Upper lobe of left lung (tissue), 6 donors: Measurements from ENCODE around the gene NPL. TPM values are rescaled to one million over a fixed set of nuclear protein-coding genes. Genes with fewer than 3 reads are reported as not detected.

Experiments
- ATAC-seq, 2 donors: fragments of 200-7000 bp; cut with Tn5 transposase; one replicate each; pipeline ENCODE4 v1.9.1; 2022; ENCODE audit warnings: mild to moderate bottlenecking in 2 of 2, moderate library complexity in 2 of 2; ENCODE audit not compliant: low FRiP score in 2 of 2
- DNase-seq, 2 donors: peaks; one replicate each; pipeline ENCODE4 v3.0.0-alpha.2; 2019 to 2020
- H3K27ac ChIP-seq, 4 donors: fragments of 200-600 bp; sonication (generic); one replicate each; pipeline ENCODE4 v1.5.1; 2016 to 2019
- H3K27me3 ChIP-seq, 4 donors: fragments of 200-600 bp; sonication (generic); one replicate each; pipeline ENCODE4 v1.5.1; 2017 to 2019
- H3K36me3 ChIP-seq, 4 donors: fragments of 200-600 bp; sonication (generic); one replicate each; pipeline ENCODE4 v1.5.1; 2016 to 2019
- H3K4me1 ChIP-seq, 4 donors: fragments of 200-600 bp; sonication (generic); one replicate each; pipeline ENCODE4 v1.5.1; 2018 to 2019
- H3K4me3 ChIP-seq, 4 donors: fragments of 200-600 bp; sonication (generic); one replicate each; pipeline ENCODE4 v1.5.1; 2017 to 2019; ENCODE audit warnings: mild to moderate bottlenecking in 2 of 4, moderate library complexity in 1 of 4
- H3K9me3 ChIP-seq, 4 donors: fragments of 200-600 bp; sonication (generic); one replicate each; pipeline ENCODE4 v1.5.1; 2018 to 2019
- EP300 ChIP-seq, 4 donors: sonication (generic); formaldehyde crosslinking; IDR thresholded peaks; one replicate each; pipeline ENCODE4 v1.5.1; 2017; ENCODE audit warnings: antibody characterized with exemption in 4 of 4, control low read depth in 2 of 4
- POLR2A ChIP-seq, 4 donors: fragments of 450-650 bp; IDR thresholded peaks; one replicate each; pipeline ENCODE4 v1.5.1; 2016 to 2017; ENCODE audit warnings: antibody characterized with exemption in 4 of 4, mild to moderate bottlenecking in 2 of 4
- POLR2AphosphoS5 ChIP-seq, 2 donors: sonication (generic); formaldehyde crosslinking; IDR thresholded peaks; one replicate each; pipeline ENCODE4 v1.5.1; 2017; ENCODE audit warnings: antibody characterized with exemption in 2 of 2
- WGBS, 2 donors: methylation state at CpG; one replicate each; pipeline ENCODE4 v1.1.5; 2017 to 2018; 5-methylcytosine and 5-hydroxymethylcytosine counted together
- total RNA-seq, 6 donors: library from RNA; depleted of rRNA in 4 of 6; stranded (reverse); fragments of >200 nt in 4 of 6; gene quantifications; one replicate each; pipeline versions ENCODE4 v1.1.0 to v1.2.1, GENCODE V29; 2016 to 2021
- TF ChIP-seq, protein P1 (sequence below), 6 experiments: fragments of 450-650 bp in 4 of 6; fragments of 200-600 bp in 2 of 6; sonication (generic) in 2 of 6; IDR thresholded peaks; one replicate each; pipeline ENCODE4 v1.5.1; 2016 to 2019; ENCODE audit warnings: antibody characterized with exemption in 6 of 6
- donor health status: DM: no; HTN: no; CAD: no; lungs with moderate emphysema.
- donor health status: DM: no; HTN: yes; CAD: no; lungs with severe emphysema.

The NPL gene
- total RNA-seq, 6 donors from 2014 or later, result 16.6 to 99.5 (median 33.2) TPM

DNA sequence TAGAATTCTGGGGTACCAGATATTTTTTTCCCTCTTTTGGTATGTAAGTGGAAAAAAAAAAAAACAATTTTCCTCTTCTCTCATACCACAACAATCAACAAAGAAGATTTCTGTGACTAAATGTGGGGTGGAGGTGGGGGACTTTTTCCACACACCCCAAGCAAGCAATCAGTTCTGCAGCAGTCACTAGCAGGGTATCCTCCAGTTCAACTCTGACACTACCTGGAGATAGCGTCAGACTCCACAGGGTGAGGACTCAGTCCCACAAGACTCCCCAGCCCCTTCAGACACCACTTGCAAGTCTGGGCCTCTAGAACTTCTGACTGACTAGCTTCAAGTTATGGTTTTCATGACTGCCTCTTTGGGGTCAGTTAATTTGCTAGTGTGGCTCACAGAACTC lies 55.8 kb downstream of the NPL start:
- H3K4me1 ChIP-seq, result peaks cover 27 to 38% (median 32%) of the 10 kb centered on the region in 4 donors
- DNase-seq, result no peak
- H3K27me3 ChIP-seq, result no peaks in the 10 kb centered on the region
- 93 to 100% methylated on average over 1 of the region's 1 CpG for WGBS, 2 donors
- H3K27ac ChIP-seq, result no peak overlapping the region
- H3K4me3 ChIP-seq, result no peak overlapping the region
- H3K9me3 ChIP-seq, result no peaks in the 10 kb centered on the region
- ATAC-seq, result no peak
- TF ChIP-seq EP300 (IDR thresholded peaks at IDR 0.05) (no peak), POLR2A (IDR thresholded peaks at IDR 0.05) (no peak), POLR2AphosphoS5 (IDR thresholded peaks at IDR 0.05) (no peak)
- TF ChIP-seq, protein P1, sequence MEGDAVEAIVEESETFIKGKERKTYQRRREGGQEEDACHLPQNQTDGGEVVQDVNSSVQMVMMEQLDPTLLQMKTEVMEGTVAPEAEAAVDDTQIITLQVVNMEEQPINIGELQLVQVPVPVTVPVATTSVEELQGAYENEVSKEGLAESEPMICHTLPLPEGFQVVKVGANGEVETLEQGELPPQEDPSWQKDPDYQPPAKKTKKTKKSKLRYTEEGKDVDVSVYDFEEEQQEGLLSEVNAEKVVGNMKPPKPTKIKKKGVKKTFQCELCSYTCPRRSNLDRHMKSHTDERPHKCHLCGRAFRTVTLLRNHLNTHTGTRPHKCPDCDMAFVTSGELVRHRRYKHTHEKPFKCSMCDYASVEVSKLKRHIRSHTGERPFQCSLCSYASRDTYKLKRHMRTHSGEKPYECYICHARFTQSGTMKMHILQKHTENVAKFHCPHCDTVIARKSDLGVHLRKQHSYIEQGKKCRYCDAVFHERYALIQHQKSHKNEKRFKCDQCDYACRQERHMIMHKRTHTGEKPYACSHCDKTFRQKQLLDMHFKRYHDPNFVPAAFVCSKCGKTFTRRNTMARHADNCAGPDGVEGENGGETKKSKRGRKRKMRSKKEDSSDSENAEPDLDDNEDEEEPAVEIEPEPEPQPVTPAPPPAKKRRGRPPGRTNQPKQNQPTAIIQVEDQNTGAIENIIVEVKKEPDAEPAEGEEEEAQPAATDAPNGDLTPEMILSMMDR (IDR thresholded peaks at IDR 0.05), result no peak
- H3K36me3 ChIP-seq, result peaks cover 11 to 75% (median 45%) of the 10 kb centered on the region in 4 donors

DNA sequence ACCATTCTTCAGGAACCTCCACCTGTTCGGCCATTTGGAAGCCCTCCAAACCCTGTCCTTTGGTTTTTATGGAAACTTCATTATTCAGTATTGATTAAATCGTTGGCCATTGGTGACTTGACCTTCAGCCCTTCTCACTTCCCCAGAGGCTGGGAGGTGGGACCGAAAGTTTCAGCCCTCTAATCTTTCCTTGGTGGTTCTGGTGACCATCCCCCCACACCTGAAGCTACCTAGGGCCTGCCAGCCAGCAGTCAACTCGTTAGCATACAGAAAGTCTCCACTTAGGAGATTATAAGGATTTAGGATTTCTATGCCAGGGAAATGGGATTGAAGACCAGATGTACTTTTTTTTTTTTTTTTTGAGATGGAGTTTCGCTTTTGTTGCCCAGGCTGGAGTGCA lies 56.3 kb downstream of the NPL start:
- ATAC-seq (no peak), DNase-seq (no peak)
- no peak overlapping the region for H3K27ac ChIP-seq
- H3K27me3 ChIP-seq, result no peaks in the 10 kb centered on the region
- peaks cover 11 to 80% (median 49%) of the 10 kb centered on the region in 4 donors for H3K36me3 ChIP-seq
- TF ChIP-seq POLR2A (IDR thresholded peaks at IDR 0.05) (no peak), EP300 (IDR thresholded peaks at IDR 0.05) (no peak), POLR2AphosphoS5 (IDR thresholded peaks at IDR 0.05) (no peak)
- TF ChIP-seq, protein P1 (IDR thresholded peaks at IDR 0.05), result no peak
- WGBS, 2 donors, result 83 to 87% methylated on average over 5 of the region's 5 CpGs
- H3K9me3 ChIP-seq, result no peaks in the 10 kb centered on the region
- H3K4me1 ChIP-seq, result peaks cover 21 to 34% (median 27%) of the 10 kb centered on the region in 4 donors
- H3K4me3 ChIP-seq, result no peak overlapping the region

DNA sequence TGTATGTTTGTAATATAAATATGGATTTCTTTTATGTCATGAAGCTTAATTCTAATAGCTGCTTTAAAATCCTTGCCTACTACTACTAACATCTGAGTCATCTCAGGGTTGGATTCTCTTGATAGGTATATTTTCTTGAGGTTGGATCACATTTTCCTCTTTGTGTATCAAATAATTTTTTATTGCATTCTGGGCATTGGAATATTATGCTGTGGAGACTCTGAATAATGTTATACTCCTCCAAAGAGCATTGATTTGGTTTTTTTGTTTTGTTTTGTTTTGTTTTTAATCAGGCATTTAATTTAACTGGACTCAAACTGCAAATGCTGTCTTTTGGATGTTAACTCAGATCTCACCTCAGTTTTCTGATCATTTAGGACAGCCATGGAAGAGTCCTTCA lies 57.5 kb downstream of the NPL start:
- no peak for DNase-seq
- peaks cover 16 to 92% (median 55%) of the 10 kb centered on the region in 4 donors for H3K36me3 ChIP-seq
- no peak overlapping the region for H3K4me3 ChIP-seq
- TF ChIP-seq, protein P1 (IDR thresholded peaks at IDR 0.05), result no peak
- TF ChIP-seq POLR2AphosphoS5 (IDR thresholded peaks at IDR 0.05), result no peak
- TF ChIP-seq POLR2A (IDR thresholded peaks at IDR 0.05), result no peak
- TF ChIP-seq EP300 (IDR thresholded peaks at IDR 0.05), result no peak
- ATAC-seq, result no peak
- H3K27me3 ChIP-seq, result no peaks in the 10 kb centered on the region
- peaks cover 9 to 22% (median 14%) of the 10 kb centered on the region in 4 donors for H3K4me1 ChIP-seq
- no peak overlapping the region for H3K27ac ChIP-seq
- no peaks in the 10 kb centered on the region for H3K9me3 ChIP-seq

DNA sequence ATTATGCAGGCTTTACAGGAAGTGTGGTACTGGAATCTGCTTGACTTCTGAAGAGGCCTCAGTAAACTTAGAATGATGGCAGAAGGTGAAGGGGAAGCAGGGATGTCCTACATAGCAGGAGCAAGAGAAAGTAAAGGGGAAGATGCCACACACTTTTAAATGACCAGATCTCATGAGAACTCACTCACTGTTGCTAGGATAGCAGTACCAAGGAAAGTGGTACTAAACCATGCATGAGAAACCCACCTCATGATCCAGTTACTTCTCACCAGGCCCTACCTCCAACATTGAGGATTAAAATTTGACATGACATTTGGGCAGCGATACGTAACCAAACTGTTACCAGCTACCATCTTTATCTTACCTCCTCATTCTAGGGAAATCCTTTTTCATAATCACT lies 59.2 kb downstream of the NPL start:
- no peak for DNase-seq
- no peaks in the 10 kb centered on the region for H3K9me3 ChIP-seq
- H3K4me1 ChIP-seq, result peaks cover 0 to 8% (median 4%) of the 10 kb centered on the region in 4 donors
- no peak overlapping the region for H3K4me3 ChIP-seq
- 98 to 100% methylated on average over 2 of the region's 2 CpGs for WGBS, 2 donors
- no peaks in the 10 kb centered on the region for H3K27me3 ChIP-seq
- ATAC-seq, result no peak
- H3K36me3 ChIP-seq, result peaks cover 30 to 99% (median 69%) of the 10 kb centered on the region in 4 donors
- TF ChIP-seq POLR2AphosphoS5 (IDR thresholded peaks at IDR 0.05) (no peak), POLR2A (IDR thresholded peaks at IDR 0.05) (no peak), EP300 (IDR thresholded peaks at IDR 0.05) (no peak)
- TF ChIP-seq, protein P1 (IDR thresholded peaks at IDR 0.05), result no peak
- no peak overlapping the region for H3K27ac ChIP-seq

GRCh38 chr1:182850319-182850718 lies 60.7 kb downstream of the NPL start:
- Histone ChIP-seq H3K27ac (no peak overlapping the region), H3K4me3 (no peak overlapping the region), H3K9me3 (no peaks in the 10 kb centered on the region), H3K4me1 (peaks cover 0 to 3% (median 0%) of the 10 kb centered on the region in 4 donors), H3K36me3 (peaks cover 33 to 99% (median 67%) of the 10 kb centered on the region in 4 donors), H3K27me3 (no peaks in the 10 kb centered on the region)
- 92% methylated on average over 4 of the region's 4 CpGs for WGBS, 2 donors
- DNase-seq (no peak), ATAC-seq (no peak)
- TF ChIP-seq, protein P1 (IDR thresholded peaks at IDR 0.05), result no peak
- TF ChIP-seq EP300 (IDR thresholded peaks at IDR 0.05), result no peak
- no peak for TF ChIP-seq POLR2A (IDR thresholded peaks at IDR 0.05)
- TF ChIP-seq POLR2AphosphoS5 (IDR thresholded peaks at IDR 0.05), result no peak
